ENCODE data around the gene FOXF1.
A peak's percentile ranks its signal among the peaks of the same experiment; 100 is the strongest.

FOXF1 gene

GRCh38 chr16:86534779-86535615 is 24.7 kb downstream of the FOXF1 start:
- no peak for DNase-seq (ENCODE audit: low spot score)

DNA sequence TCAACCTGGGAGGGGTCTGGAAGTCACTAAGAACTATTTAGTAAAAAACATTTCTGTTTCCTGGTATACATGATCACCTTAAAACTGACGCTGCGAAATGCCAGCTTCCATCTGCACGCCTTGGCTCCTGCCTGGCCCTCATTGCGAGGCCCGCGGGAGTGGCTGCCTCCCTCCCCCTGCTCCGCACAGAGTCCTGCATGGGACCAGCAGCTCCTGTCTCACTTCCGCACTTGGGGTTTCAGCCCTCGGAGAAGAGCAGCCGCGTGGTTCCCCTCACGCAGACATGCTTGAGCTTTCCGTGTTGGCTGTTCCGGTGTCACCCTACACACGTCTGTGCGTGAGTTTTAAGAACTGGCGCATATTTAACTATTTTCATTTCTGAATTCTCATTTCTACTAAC is 26.3 kb downstream of the FOXF1 start:
- no peak for DNase-seq (ENCODE audit: low spot score)

DNA sequence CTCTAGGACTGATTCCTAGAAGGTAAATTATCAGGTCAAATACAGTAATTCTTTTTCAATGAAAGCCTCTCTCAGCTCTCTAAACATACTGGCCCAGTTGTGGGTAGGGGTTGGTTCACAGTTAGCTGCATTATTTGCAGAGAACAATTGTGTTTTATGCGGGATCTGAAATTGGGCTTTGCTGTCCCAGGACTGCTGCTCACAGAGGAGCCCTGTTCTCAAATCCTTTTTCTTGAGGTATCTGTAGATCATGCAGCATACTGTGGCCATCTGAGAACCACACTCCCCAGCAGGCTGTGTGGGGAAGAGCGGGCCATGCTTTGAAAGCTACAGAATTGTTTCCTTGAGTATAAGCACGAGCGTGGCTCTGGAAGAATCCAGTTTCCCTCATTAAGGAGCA is 27.2 kb downstream of the FOXF1 start:
- DNase-seq (ENCODE audit: low spot score): no peak

DNA sequence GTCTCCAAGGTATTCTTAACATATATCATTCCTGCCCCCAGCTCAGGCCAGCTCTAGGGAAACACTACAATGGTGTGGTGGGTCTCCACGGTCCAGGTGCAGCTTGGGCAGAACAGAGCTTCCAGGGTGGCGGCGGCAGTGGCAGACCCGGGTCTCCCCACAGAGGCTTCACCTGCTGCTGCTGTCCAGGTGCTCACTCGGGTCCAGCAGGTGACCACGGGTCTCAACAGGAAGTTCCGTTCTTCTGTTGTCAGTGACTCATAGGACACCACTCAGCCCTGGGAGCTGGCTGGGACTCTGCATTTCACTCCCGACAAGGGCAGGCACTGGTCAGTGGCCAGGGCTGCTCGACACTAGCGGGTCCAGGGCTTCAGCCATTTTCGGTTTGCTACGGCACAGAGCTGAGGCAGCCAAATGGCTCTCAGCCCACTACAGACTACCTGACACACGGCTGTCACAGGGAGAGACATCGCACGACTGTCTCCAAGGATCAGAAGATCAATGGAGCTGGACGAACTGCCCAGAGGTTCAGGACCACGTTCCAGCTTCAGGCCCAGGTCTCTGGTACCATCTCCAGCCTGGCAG is 28.0 kb downstream of the FOXF1 start:
- no peak for DNase-seq (ENCODE audit: low spot score)

DNA sequence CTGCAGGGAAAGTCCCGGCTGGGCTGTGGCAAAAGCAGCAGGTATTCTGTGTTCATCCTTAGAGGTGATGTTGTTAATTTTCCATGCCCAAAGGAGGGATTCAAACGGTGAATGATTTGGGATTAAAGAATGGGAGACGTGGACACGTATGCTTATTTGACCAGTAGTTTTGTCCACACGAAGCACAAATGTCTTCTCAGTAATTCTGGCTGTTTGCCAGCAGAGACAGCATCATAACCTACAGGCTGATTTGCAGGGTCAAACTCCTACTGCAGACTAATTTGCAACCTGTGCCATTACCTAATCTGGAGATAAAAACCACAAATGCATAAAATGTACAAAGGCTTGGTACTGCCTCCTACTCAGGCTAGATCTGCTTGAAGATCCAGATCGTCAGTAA is 30.6 kb downstream of the FOXF1 start:
- no peak for DNase-seq (ENCODE audit: low spot score)

- no peak for DNase-seq (ENCODE audit: low spot score)
Observed at GRCh38 chr16:86541560-86541959, 31.2 kb downstream of the FOXF1 start.

DNA sequence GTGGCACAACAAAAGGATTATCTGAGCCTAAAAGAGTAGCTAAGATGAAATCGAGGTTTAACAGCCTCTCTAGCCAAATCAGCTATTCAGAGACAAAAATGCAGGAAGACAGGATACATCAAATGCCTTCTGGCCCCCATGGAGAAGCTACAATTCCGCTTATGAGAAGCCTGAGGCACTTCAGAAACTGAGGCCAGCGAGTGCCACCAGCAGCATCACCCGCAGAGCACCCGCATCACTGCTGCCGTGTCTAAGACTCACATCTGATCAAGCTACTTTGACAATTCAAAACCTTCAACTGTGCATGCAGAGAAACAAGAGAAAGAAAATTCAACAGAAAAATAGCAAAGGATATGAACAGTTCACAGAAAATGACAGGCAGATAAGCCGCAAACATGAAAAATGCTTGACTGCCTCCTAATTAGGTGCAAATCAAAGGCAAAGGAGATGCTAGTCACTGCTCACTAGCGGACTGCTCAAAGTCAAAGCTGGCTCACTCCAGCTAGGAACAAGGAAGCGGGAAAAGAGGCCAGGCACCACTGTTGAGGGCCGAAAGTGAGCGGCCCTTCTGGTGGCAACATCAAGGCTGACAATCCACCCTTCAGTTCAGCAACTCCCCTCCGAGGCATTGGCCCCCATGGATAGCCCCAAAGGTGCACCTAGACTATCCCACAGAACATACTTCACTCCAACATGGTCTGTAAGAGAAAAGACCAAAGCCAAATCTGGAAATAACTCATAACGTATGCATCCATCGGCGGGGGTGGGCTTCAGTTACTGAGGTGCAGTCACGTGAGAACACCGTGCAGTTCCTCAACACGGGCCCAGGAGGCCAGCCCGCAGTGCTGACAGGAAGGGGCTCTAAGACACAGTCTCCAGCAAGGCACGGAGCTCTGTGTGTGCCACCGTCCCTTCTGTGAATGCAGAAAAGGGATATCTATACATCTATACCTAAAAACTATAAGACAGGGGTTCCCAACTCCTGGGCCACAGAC is 32.7 kb downstream of the FOXF1 start:
- DNase-seq (ENCODE audit: low spot score): no peak

GRCh38 chr16:86545481-86545880 is 35.2 kb downstream of the FOXF1 start:
- DNase-seq (ENCODE audit: low spot score): no peak

- no peak for DNase-seq (ENCODE audit: low spot score)
Observed at GRCh38 chr16:86545954-86546637, 35.8 kb downstream of the FOXF1 start.

DNA sequence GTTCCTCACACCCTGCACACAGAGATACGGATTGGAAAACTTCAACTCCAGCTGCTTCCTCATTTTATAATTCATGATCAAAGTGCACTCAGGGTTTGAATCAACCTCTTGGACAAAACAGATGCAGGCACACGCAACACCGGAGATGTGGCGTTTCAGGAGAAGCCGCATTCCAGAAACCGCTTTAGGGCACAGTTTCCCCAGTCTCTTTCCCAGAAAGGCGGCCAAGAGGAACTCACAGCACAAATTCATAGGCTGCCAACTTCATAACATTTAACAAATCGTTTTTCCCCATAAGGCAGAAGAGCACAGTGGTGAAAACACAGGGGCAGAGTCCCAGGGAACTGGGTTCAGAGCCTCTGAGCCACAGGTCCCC is 36.3 kb downstream of the FOXF1 start:
- no peak for DNase-seq (ENCODE audit: low spot score)

DNA sequence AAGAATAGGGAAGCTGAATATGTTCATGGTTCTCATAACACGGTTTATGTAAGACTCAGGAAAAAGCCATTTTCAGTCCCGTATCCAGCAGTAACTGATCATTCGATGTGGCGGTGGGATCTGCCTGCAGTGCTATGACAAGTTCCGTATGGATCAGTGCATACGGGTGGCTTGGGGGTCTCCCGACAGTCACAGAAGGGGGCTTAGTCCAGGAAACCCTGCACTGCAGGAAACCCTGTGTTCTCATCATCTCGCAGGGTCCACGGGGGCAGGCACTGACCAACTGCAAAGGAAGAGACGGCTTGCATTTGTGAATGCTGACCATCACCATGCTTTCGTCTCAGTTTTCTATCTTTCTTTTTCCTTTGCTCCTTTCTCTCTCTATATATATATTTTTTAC is 37.0 kb downstream of the FOXF1 start:
- DNase-seq (ENCODE audit: low spot score): no peak

- no peak for DNase-seq (ENCODE audit: low spot score)
Observed at GRCh38 chr16:86549076-86549892, 39.0 kb downstream of the FOXF1 start.

GRCh38 chr16:86549893-86550190 is 39.5 kb downstream of the FOXF1 start:
- DNase-seq (ENCODE audit: low spot score): no peak

GRCh38 chr16:86550281-86550680 is 40.0 kb downstream of the FOXF1 start:
- DNase-seq (ENCODE audit: low spot score): no peak

- DNase-seq (ENCODE audit: low spot score): no peak
Observed at GRCh38 chr16:86553356-86553755, 43.0 kb downstream of the FOXF1 start.

GRCh38 chr16:86554599-86554916 is 44.2 kb downstream of the FOXF1 start:
- no peak for DNase-seq (ENCODE audit: low spot score)

- DNase-seq (ENCODE audit: low spot score): peak; percentile 91
Observed at GRCh38 chr16:86554917-86555703, 44.8 kb downstream of the FOXF1 start, which contains the start of gene MTHFSD. TSS of gene MTHFSD (minus strand) at chr16:86555235. CDS start at chr16:86555184, 51 bp downstream.

DNA sequence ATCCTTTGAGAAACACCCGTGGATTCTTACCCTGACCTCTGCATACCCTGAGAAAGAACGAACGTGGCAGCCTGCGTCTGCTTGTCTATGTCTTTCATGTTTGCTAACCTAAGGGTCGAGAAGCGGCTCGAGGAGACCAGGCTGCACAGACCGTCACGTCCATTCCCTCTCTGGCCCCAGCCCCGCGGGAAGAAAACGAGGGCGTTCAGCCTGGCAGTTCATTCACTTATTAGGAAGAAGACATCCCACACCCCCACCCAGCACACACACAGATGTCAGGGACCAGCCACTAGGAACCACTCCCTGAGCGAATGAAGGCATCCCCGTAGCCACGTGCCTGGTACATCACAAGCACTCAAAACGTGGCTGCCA is 45.4 kb downstream of the FOXF1 start:
- no peak for DNase-seq (ENCODE audit: low spot score)

DNA sequence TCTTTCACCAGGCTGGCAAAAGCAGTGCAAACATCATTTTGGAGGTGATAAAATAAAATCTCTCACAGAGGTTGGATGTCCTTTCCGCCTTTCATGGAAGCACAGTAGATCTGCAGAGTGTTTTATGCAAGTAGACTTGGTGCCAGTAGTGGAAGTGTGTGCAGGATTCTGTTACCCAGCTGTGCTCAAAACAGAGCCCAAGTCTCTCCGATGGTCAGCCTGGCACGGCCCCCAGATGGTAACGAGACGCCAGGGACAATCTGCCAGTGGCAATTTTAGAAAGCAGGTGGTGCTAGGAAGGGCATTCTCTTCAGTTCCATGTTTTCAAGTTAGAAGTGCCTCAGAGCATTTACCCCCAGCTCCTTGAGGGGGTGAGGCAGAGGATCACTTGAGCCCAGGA is 46.2 kb downstream of the FOXF1 start:
- DNase-seq (ENCODE audit: low spot score): no peak

DNA sequence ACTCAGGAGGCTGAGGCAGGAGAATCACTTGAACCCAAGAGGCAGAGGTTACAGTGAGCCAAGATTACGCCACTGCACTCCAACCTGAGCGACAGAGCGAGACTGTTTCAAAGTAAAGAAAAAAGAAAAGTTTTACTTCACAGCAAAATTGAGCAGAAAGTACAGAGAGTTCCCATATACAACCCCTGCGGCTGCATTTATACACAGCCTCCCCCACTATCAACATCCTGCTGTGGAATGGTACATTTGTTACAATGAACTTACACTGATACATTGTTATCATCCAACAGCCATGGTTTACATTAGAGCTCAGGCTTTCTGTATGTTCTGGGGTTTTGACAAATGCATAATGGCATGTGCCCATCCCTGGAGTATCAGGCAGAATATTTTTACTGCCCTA is 47.3 kb downstream of the FOXF1 start:
- no peak for DNase-seq (ENCODE audit: low spot score)

All from LoVo (cell line).